GM12878 (cell line): ENCODE results near the gene DPY19L2. TPM values are rescaled to one million over a fixed set of nuclear protein-coding genes. Genes with fewer than 3 reads are reported as not detected.

ENCODE experiments used
- ATAC-seq: fragments of 200-7000 bp; cut with Tn5 transposase; 3 replicates; pipeline ENCODE4 v1.9.1; 2020; ENCODE audit warnings: mild to moderate bottlenecking, moderate library complexity
- BruUV-seq: library from RNA; stranded (reverse); fragments of 400-500 nt; replicated peaks from 2 replicates; lab custom pipeline; 2021; lab: Mats Ljungman, UMichigan
- CTCF ChIA-PET: fragments of 300-600 bp; sonication (Branson Sonifier 250); formaldehyde crosslinking; extraction: SDS; loops from one replicate; lab custom pipeline; 2021; ENCODE audit warnings: inconsistent platforms; lab: Yijun Ruan, JAX
- POLR2A ChIA-PET: fragments of 350-600 bp; formaldehyde crosslinking; extraction: SDS; loops from one replicate; lab custom pipeline; 2021; ENCODE audit warnings: inconsistent platforms; lab: Charles Lee
- RAD21 ChIA-PET: fragments of 300-600 bp; sonication (Branson Sonifier 250); formaldehyde crosslinking; loops from one replicate; lab custom pipeline; 2023; ENCODE audit warnings: antibody characterized with exemption; ENCODE audit not compliant: unreplicated experiment; lab: Charles Lee
- SMC1A ChIA-PET: fragments of 300-600 bp; sonication (Branson Sonifier 250); formaldehyde crosslinking; loops from one replicate; lab custom pipeline; 2023; ENCODE audit not compliant: unreplicated experiment, uncharacterized antibody; lab: Charles Lee
- DNase-seq: peaks from one replicate; pipeline ENCODE4 v3.0.0-alpha.2; 2011; ENCODE audit warnings: low read depth, low spot score
- FAIRE-seq: peaks from 3 replicates; lab custom pipeline; 2011; peaks lifted over from hg19 to GRCh38; lab: Jason Lieb, UNC
- H2AFZ ChIP-seq: 2 replicates; pipeline ENCODE4 v1.6.0; 2011; ENCODE audit warnings: low read depth, low read length, control low read depth; ENCODE audit not compliant: control insufficient read depth
- H3K27ac ChIP-seq: 2 replicates; pipeline ENCODE4 v1.5.1; 2011; ENCODE audit warnings: control low read depth; ENCODE audit not compliant: control insufficient read depth, insufficient read depth
- H3K27me3 ChIP-seq, 2 experiments: replicated peaks in 1 of 2; 2 replicates each; pipeline versions ENCODE4 v1.6.0 to v1.6.1; 2011; ENCODE audit warnings: low read length in 1 of 2; ENCODE audit not compliant: control insufficient read depth in 2 of 2, insufficient read depth in 2 of 2
- H3K36me3 ChIP-seq, 2 experiments: 2 replicates each; pipeline ENCODE4 v1.5.1; 2011; ENCODE audit warnings: low read length in 1 of 2; ENCODE audit not compliant: control insufficient read depth in 2 of 2, insufficient read depth in 2 of 2
- H3K4me1 ChIP-seq: 2 replicates; pipeline ENCODE4 v1.6.1; 2011; ENCODE audit warnings: mild to moderate bottlenecking, low read length, moderate library complexity, mixed read lengths; ENCODE audit not compliant: control insufficient read depth, insufficient read depth
- H3K4me2 ChIP-seq: 2 replicates; pipeline ENCODE4 v1.6.0; 2011; ENCODE audit warnings: control low read depth; ENCODE audit not compliant: control insufficient read depth, insufficient read depth
- H3K4me3 ChIP-seq: fragments of 200-600 bp; sonication (generic); 2 replicates; pipeline ENCODE4 v1.5.1; 2016
- H3K79me2 ChIP-seq: 2 replicates; pipeline ENCODE4 v1.6.0; 2011; ENCODE audit warnings: low read length; ENCODE audit not compliant: control insufficient read depth, insufficient read depth
- H3K9ac ChIP-seq: 2 replicates; pipeline ENCODE4 v1.8.0; 2011; ENCODE audit warnings: low read length, control low read depth, mixed read lengths; ENCODE audit not compliant: control insufficient read depth, insufficient read depth
- H3K9me3 ChIP-seq: replicated peaks from 3 replicates; pipeline ENCODE4 v1.5.1; 2011; ENCODE audit warnings: mild to moderate bottlenecking, low read length; ENCODE audit not compliant: control insufficient read depth, insufficient read depth
- H4K20me1 ChIP-seq: 2 replicates; pipeline ENCODE4 v1.6.0; 2011; ENCODE audit not compliant: control insufficient read depth, insufficient read depth
- CREM ChIP-seq: IDR thresholded peaks from 2 replicates; pipeline ENCODE4 v1.6.1; 2014; ENCODE audit warnings: antibody characterized with exemption, low read depth
- EED ChIP-seq: sonication (generic); IDR thresholded peaks from 2 replicates; pipeline ENCODE4 v1.6.1; 2016; ENCODE audit warnings: antibody characterized with exemption, low read depth
- FOXK2 ChIP-seq: fragments of 450-650 bp; IDR thresholded peaks from 2 replicates; pipeline ENCODE4 v1.6.1; 2017; ENCODE audit warnings: mild to moderate bottlenecking, moderate library complexity
- FOXM1 ChIP-seq: IDR thresholded peaks from 2 replicates; pipeline ENCODE4 v1.6.1; 2012; ENCODE audit warnings: low read depth, mild to moderate bottlenecking, inconsistent platforms, low read length, moderate library complexity
- KDM1A ChIP-seq: fragments of 200-600 bp; sonication (generic); IDR thresholded peaks from 2 replicates; pipeline ENCODE4 v1.6.1; 2016; ENCODE audit warnings: borderline replicate concordance
- KLF5 ChIP-seq: fragments of 450-650 bp; IDR thresholded peaks from 2 replicates; pipeline ENCODE4 v1.6.1; 2014; ENCODE audit warnings: mild to moderate bottlenecking; ENCODE audit not compliant: partially characterized antibody
- PAX5 ChIP-seq: IDR thresholded peaks from 2 replicates; pipeline ENCODE4 v1.6.1; 2011; ENCODE audit warnings: low read depth, low read length, borderline replicate concordance
- RCOR1 ChIP-seq: conservative IDR thresholded peaks from 2 replicates; pipeline ENCODE4 v1.6.1; 2012; ENCODE audit warnings: low read depth, low read length, improper control_type of control experiment
- RUNX3 ChIP-seq: IDR thresholded peaks from 2 replicates; pipeline ENCODE4 v1.6.1; 2012; ENCODE audit warnings: low read length, inconsistent platforms
- SRF ChIP-seq, 2 experiments: IDR thresholded peaks; 2 replicates each; pipeline ENCODE4 v1.6.1; 2011; ENCODE audit warnings: low read depth in 2 of 2, low read length in 2 of 2, mild to moderate bottlenecking in 1 of 2, moderate library complexity in 1 of 2
- ZBTB11 ChIP-seq: fragments of 450-650 bp; formaldehyde crosslinking; IDR thresholded peaks from 2 replicates; pipeline ENCODE4 v1.5.0; 2022; ENCODE audit warnings: mild to moderate bottlenecking, missing genetic modification characterization
- ZNF687 ChIP-seq: fragments of 450-650 bp; IDR thresholded peaks from 2 replicates; pipeline ENCODE4 v1.6.1; 2017; ENCODE audit warnings: mild to moderate bottlenecking, moderate library complexity
- WGBS: methylation state at CpG from one replicate; pipeline ENCODE4 v1.1.6; 2016; ENCODE audit warnings: low lambda C conversion rate; ENCODE audit not compliant: insufficient replicate concordance, insufficient coverage; ENCODE audit errors: missing lambda C conversion rate; 5-methylcytosine and 5-hydroxymethylcytosine counted together
- in situ Hi-C: fragments of 300-500 bp; cut with MboI; formaldehyde crosslinking; loops from 9 replicates; pipeline ENCODE4 v1.14.3; 2018; ENCODE audit warnings: mixed read lengths
- intact Hi-C: fragments of 100-400 bp; cut with micrococcal nuclease; formaldehyde crosslinking; loops from one replicate; pipeline ENCODE4 v1.14.2; 2022; ENCODE audit not compliant: unreplicated experiment
- polyA plus RNA-seq, 11 experiments: library from polyadenylated mRNA; depleted of rRNA in 4 of 11; unstranded in 6 of 11; stranded (reverse) in 5 of 11; fragments of >200 nt; fragmentation: Nextera tagmentation in 4 of 11; fragmentation: Illumina TruSeq in 1 of 11; extraction: Ambion mirVana in 4 of 11; extraction: Trizol in 1 of 11; gene quantifications; 1 replicate in 1 of 11; 2 replicates in 10 of 11; pipeline versions ENCODE4 v1.2.1 to v1.2.3, GENCODE V29; 2011 to 2016; ENCODE audit warnings: inconsistent platforms in 2 of 11, missing spikeins in 2 of 11, low read depth in 1 of 11
- total RNA-seq, 4 experiments: library from RNA; depleted of rRNA in 3 of 4; stranded (reverse); fragments of >200 nt in 3 of 4; fragmentation: Illumina TruSeq in 1 of 4; extraction: Trizol in 1 of 4; gene quantifications; 2 replicates each; pipeline versions ENCODE4 v1.2.1 to v1.2.3, GENCODE V29; 2013 to 2021
- TF ChIP-seq, protein P1 (sequence below): fragments of 450-650 bp; IDR thresholded peaks from 2 replicates; pipeline ENCODE4 v1.6.1; 2017; ENCODE audit warnings: antibody characterized with exemption, mild to moderate bottlenecking, moderate library complexity
- TF ChIP-seq, protein P2 (sequence below): fragments of 450-650 bp; IDR thresholded peaks from 2 replicates; pipeline ENCODE4 v1.6.1; 2016; ENCODE audit warnings: mild to moderate bottlenecking

The DPY19L2 gene
- total and polyA plus RNA-seq, 10 of the 15 experiments (the other 5 are each of a cell fraction or from before 2014, with no cell fraction given): 0.04 to 1.0 (median 0.18) TPM; not detected in 4

GRCh38 chr12:63521706-63522105, 146.6 kb downstream of the DPY19L2 start:
- Histone ChIP-seq H3K36me3 (no peaks in the 10 kb centered on the region), H3K79me2 (no peaks in the 10 kb centered on the region), H3K9me3 (no peaks in the 10 kb centered on the region), H3K4me3 (no peak overlapping the region), H3K4me2 (no peak overlapping the region), H3K9ac (no peak overlapping the region), H3K27me3 (no peaks in the 10 kb centered on the region), H3K27ac (no peak overlapping the region), H4K20me1 (no peaks in the 10 kb centered on the region), H3K4me1 (no peaks in the 10 kb centered on the region), H2AFZ (no peak overlapping the region)
- DNase-seq (no peak), ATAC-seq (no peak), FAIRE-seq (no peak)
- ChIA-PET SMC1A (no interaction called here), CTCF (interaction anchor here (0.9 kb wide), 1 partner anchor 101 kb away, joined by 3 read pairs; no protein-coding TSS in a partner anchor), RAD21 (no interaction called here), POLR2A (no interaction called here)
- WGBS: 4% methylated on average over 2 of the region's 2 CpGs
- no TSS peak for BruUV-seq
- in situ Hi-C loops (no loop called here), intact Hi-C loops (no loop called here)
- TF ChIP-seq KDM1A: no peak
- no peak for TF ChIP-seq PAX5
- no peak for TF ChIP-seq FOXM1
- no peak for TF ChIP-seq RUNX3
- TF ChIP-seq, protein P1, sequence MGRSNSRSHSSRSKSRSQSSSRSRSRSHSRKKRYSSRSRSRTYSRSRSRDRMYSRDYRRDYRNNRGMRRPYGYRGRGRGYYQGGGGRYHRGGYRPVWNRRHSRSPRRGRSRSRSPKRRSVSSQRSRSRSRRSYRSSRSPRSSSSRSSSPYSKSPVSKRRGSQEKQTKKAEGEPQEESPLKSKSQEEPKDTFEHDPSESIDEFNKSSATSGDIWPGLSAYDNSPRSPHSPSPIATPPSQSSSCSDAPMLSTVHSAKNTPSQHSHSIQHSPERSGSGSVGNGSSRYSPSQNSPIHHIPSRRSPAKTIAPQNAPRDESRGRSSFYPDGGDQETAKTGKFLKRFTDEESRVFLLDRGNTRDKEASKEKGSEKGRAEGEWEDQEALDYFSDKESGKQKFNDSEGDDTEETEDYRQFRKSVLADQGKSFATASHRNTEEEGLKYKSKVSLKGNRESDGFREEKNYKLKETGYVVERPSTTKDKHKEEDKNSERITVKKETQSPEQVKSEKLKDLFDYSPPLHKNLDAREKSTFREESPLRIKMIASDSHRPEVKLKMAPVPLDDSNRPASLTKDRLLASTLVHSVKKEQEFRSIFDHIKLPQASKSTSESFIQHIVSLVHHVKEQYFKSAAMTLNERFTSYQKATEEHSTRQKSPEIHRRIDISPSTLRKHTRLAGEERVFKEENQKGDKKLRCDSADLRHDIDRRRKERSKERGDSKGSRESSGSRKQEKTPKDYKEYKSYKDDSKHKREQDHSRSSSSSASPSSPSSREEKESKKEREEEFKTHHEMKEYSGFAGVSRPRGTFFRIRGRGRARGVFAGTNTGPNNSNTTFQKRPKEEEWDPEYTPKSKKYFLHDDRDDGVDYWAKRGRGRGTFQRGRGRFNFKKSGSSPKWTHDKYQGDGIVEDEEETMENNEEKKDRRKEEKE: no peak
- no peak for TF ChIP-seq EED
- no peak for TF ChIP-seq ZNF687
- no peak for TF ChIP-seq KLF5
- TF ChIP-seq, protein P2, sequence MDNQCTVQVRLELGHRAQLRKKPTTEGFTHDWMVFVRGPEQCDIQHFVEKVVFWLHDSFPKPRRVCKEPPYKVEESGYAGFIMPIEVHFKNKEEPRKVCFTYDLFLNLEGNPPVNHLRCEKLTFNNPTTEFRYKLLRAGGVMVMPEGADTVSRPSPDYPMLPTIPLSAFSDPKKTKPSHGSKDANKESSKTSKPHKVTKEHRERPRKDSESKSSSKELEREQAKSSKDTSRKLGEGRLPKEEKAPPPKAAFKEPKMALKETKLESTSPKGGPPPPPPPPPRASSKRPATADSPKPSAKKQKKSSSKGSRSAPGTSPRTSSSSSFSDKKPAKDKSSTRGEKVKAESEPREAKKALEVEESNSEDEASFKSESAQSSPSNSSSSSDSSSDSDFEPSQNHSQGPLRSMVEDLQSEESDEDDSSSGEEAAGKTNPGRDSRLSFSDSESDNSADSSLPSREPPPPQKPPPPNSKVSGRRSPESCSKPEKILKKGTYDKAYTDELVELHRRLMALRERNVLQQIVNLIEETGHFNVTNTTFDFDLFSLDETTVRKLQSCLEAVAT: no peak
- no peak for TF ChIP-seq ZBTB11 (CRISPR knock-in tag)
- TF ChIP-seq CREM: no peak
- TF ChIP-seq FOXK2: no peak
- no peak for TF ChIP-seq RCOR1
- no peak for TF ChIP-seq SRF (IDR thresholded peaks at IDR 0.05; ENCODE audit: low read depth in 2 of 2, low read length in 2 of 2)
